Measurements from ENCODE around the gene PRDM2. TPM values are rescaled to one million over a fixed set of nuclear protein-coding genes. Genes with fewer than 3 reads are reported as not detected.

Gene PRDM2
- polyA plus RNA-seq, 3 donors = 4.1 to 22.5 (median 7.6) TPM

DNA sequence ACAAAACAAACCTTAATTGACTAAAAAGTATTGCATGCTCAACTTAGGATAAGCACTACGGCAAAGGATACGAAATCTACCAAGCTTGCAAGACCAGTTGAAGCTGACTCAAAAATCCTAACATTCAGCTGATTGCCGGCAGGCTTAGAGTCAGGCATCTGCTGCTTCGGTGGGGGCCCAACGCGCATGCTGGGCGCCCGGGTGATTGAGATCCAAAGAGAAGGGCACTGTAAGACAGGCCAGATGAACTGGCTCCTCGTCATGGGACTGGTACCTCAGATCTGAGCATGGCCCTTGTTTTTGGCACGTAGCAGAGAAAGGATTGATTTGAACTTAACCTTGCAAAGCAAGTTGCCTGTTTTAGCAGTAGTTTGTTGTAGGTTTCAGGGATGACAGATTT lies 86.6 kb downstream of the PRDM2 start:
- no peak overlapping the region for H3K4me2 ChIP-seq (replicated peaks; ENCODE audit: extremely low read depth, low read length, poor library complexity, severe bottlenecking)
- H3K4me1 Mint-ChIP-seq = peaks cover 33% of the 10 kb centered on the region
- H3K4me3 Mint-ChIP-seq = no peak overlapping the region
- peaks cover 91% of the 10 kb centered on the region for H3K79me2 ChIP-seq (ENCODE audit: insufficient read depth, low read length)
- H3K27me3 Mint-ChIP-seq (ENCODE audit: low read depth in 3 of 3) = no peaks in the 10 kb centered on the region
- peaks cover 54 to 84% of the 10 kb centered on the region in 2 donors for H3K36me3 ChIP-seq (replicated peaks in 1 of 2; ENCODE audit: control insufficient read depth in 1 of 2, insufficient read depth in 2 of 2, low read length in 2 of 2)
- no peaks in the 10 kb centered on the region for H3K27me3 ChIP-seq (ENCODE audit: control insufficient read depth in 2 of 2, insufficient read depth in 2 of 2, low read length in 2 of 2)
- H3K9ac ChIP-seq (ENCODE audit: insufficient read depth, low read length, poor library complexity, severe bottlenecking) = no peak overlapping the region
- H3K9me3 ChIP-seq (replicated peaks in 1 of 2; ENCODE audit: control insufficient read depth in 1 of 2, insufficient read depth in 1 of 2, low read length in 2 of 2) = no peaks in the 10 kb centered on the region
- intact Hi-C loops (cut with micrococcal nuclease) = no loop called here
- no peak overlapping the region for H2AFZ ChIP-seq (ENCODE audit: insufficient read depth, low read depth, low read length, poor library complexity, severe bottlenecking)
- H4K20me1 ChIP-seq (ENCODE audit: insufficient read depth, low read length) = peaks cover 99% of the 10 kb centered on the region
- H3K27ac ChIP-seq (ENCODE audit: low read depth in 1 of 2, low read length in 2 of 2) = no peak overlapping the region
- H3K36me3 Mint-ChIP-seq = peaks cover 56 to 70% of the 10 kb centered on the region in 2 donors
- H3K27ac Mint-ChIP-seq = peak overlapping the region in 3 of 7 donors; percentile 34 to 56 (median 55)
- WGBS (ENCODE audit: insufficient coverage) = 100% methylated on average over 10 of the region's 10 CpGs
- H3K4me1 ChIP-seq (ENCODE audit: control insufficient read depth in 1 of 2, insufficient read depth in 2 of 2, low read length in 2 of 2) = peaks cover 23 to 25% of the 10 kb centered on the region in 2 donors
- no peaks in the 10 kb centered on the region for H3K9me3 Mint-ChIP-seq
- H3K4me3 ChIP-seq (replicated peaks in 1 of 3; ENCODE audit: low read depth in 2 of 3, low read length in 3 of 3) = no peak overlapping the region
- DNase-seq = no peak
- TF ChIP-seq, protein P1, sequence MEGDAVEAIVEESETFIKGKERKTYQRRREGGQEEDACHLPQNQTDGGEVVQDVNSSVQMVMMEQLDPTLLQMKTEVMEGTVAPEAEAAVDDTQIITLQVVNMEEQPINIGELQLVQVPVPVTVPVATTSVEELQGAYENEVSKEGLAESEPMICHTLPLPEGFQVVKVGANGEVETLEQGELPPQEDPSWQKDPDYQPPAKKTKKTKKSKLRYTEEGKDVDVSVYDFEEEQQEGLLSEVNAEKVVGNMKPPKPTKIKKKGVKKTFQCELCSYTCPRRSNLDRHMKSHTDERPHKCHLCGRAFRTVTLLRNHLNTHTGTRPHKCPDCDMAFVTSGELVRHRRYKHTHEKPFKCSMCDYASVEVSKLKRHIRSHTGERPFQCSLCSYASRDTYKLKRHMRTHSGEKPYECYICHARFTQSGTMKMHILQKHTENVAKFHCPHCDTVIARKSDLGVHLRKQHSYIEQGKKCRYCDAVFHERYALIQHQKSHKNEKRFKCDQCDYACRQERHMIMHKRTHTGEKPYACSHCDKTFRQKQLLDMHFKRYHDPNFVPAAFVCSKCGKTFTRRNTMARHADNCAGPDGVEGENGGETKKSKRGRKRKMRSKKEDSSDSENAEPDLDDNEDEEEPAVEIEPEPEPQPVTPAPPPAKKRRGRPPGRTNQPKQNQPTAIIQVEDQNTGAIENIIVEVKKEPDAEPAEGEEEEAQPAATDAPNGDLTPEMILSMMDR (IDR thresholded peaks at IDR 0.05) = no peak

DNA sequence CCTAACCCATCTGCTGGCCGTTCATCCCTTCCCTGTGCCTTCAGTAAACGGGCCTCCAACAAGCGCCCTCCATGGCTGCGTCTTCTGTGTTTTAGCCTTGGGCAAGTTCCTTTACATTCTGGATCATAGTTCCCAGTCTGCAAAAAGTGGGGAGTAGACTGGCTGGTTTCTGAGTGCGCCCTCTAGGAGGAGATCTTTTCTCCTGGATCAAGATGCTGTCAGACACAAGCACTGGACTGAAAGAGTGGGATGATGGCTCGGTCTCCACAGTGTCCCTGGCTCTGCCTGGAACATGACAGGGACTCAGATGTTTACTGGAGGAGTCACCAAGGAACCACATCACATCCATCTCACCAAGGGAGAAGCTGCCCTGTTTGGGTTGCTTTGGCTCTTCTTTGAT lies 88.8 kb downstream of the PRDM2 start:
- H3K36me3 Mint-ChIP-seq = peaks cover 51 to 80% of the 10 kb centered on the region in 2 donors
- DNase-seq = no peak
- 100% methylated on average over 3 of the region's 6 CpGs for WGBS (ENCODE audit: insufficient coverage)
- Histone ChIP-seq H3K27ac (ENCODE audit: low read depth in 1 of 2, low read length in 2 of 2) (peak overlapping the region in 1 of 2 donors; percentile 22), H3K9me3 (replicated peaks in 1 of 2; ENCODE audit: control insufficient read depth in 1 of 2, insufficient read depth in 1 of 2, low read length in 2 of 2) (no peaks in the 10 kb centered on the region), H2AFZ (ENCODE audit: insufficient read depth, low read depth, low read length, poor library complexity, severe bottlenecking) (no peak overlapping the region), H3K36me3 (replicated peaks in 1 of 2; ENCODE audit: control insufficient read depth in 1 of 2, insufficient read depth in 2 of 2, low read length in 2 of 2) (peaks cover 58 to 97% of the 10 kb centered on the region in 2 donors), H4K20me1 (ENCODE audit: insufficient read depth, low read length) (peaks cover 99% of the 10 kb centered on the region), H3K4me3 (replicated peaks in 1 of 3; ENCODE audit: low read depth in 2 of 3, low read length in 3 of 3) (no peak overlapping the region), H3K9ac (ENCODE audit: insufficient read depth, low read length, poor library complexity, severe bottlenecking) (no peak overlapping the region), H3K4me2 (replicated peaks; ENCODE audit: extremely low read depth, low read length, poor library complexity, severe bottlenecking) (no peak overlapping the region), H3K79me2 (ENCODE audit: insufficient read depth, low read length) (peaks cover 78% of the 10 kb centered on the region), H3K27me3 (ENCODE audit: control insufficient read depth in 2 of 2, insufficient read depth in 2 of 2, low read length in 2 of 2) (no peaks in the 10 kb centered on the region), H3K4me1 (ENCODE audit: control insufficient read depth in 1 of 2, insufficient read depth in 2 of 2, low read length in 2 of 2) (peaks cover 1 to 3% of the 10 kb centered on the region in 2 donors)
- H3K9me3 Mint-ChIP-seq = no peaks in the 10 kb centered on the region
- no peak overlapping the region for H3K4me3 Mint-ChIP-seq
- TF ChIP-seq, protein P1 (IDR thresholded peaks at IDR 0.05) = no peak
- H3K4me1 Mint-ChIP-seq = peaks cover 11% of the 10 kb centered on the region
- intact Hi-C loops (cut with micrococcal nuclease) = no loop called here
- H3K27ac Mint-ChIP-seq = peak overlapping the region in 4 of 7 donors; percentile 25 to 79 (median 58)
- H3K27me3 Mint-ChIP-seq (ENCODE audit: low read depth in 3 of 3) = peaks cover 0 to 2% (median 0%) of the 10 kb centered on the region in 3 donors

Data from CD14-positive monocyte (primary cell).